ENCODE measurements around the gene SNX20. TPM values are rescaled to one million over a fixed set of nuclear protein-coding genes. Genes with fewer than 3 reads are reported as not detected.

The SNX20 gene
- total and polyA plus RNA-seq, 4 experiments from 2014 or later = 62.5 to 106 (median 89.5) TPM

DNA sequence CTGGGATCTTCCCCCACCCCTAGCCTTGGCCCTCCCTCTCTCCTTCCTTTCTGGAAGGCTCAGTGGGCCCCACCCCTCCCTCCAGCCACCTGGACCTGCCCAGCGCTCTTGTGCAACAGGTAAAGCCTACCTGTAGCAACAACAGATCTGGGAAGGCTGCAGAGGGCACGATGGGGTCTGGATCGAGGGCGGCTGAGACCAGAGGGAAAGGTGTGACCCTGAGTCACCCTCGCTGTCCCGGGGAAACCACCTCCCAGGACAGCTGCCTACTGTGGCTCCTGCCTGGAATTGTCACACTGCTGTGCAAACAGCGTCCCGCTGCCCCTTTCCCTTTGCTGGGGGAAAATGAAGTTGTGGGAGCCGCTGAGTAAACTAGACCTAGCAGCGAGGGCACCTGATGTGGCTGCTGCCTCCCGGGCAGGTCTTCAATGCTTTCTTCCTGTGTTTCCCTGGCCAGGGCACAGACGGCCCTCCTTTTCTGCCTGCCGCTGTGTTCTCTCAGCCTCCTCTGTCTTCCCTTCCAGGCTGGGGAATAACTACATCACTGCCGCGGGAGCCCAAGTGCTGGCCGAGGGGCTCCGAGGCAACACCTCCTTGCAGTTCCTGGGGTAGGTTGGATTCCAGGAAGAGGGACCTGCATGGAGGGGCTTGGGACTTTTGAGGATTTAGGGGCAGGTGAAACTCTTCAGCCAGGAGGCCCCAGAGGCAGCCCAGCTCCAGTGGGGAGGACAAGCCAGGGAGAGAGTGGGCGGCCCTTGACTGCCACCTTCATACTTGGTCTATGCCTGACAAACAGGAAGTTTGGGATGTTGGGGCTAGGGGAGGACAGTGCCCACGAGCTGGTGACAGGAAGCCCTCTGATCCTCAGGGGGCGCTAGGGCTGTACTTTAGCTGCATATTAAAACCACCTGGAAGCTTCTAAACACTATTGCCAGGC lies 38.6 kb upstream of the SNX20 start:
- Mint-ChIP-seq H3K36me3 (peaks cover 28 to 50% of the 10 kb centered on the region in 2 donors), H3K27me3 (no peaks in the 10 kb centered on the region), H3K27ac (peak overlapping the region in 3 of 7 donors; percentile 46 to 74 (median 68)), H3K9me3 (peaks cover 2 to 13% (median 9%) of the 10 kb centered on the region in 8 donors), H3K4me3 (no peak overlapping the region), H3K4me1 (peaks cover 12 to 35% (median 23%) of the 10 kb centered on the region in 4 donors)
- H3K36me3 ChIP-seq (ENCODE audit: insufficient read depth, low read length) = peaks cover 7% of the 10 kb centered on the region
- H3K9me3 ChIP-seq (ENCODE audit: control insufficient read depth in 1 of 2, low read length in 2 of 2) = peaks cover 0 to 7% of the 10 kb centered on the region in 2 donors
- H3K27me3 ChIP-seq (ENCODE audit: insufficient read depth, low read length) = no peaks in the 10 kb centered on the region
- ChIA-PET CTCF (ENCODE audit: partially characterized antibody) (interaction anchor here (0.8 to 7.0 kb wide), 20 partner anchors 10 to 364 kb away, joined by 3 to 55 read pairs (median 4); partner anchors contain the start of genes CYLD and SNX20), POLR2A (ENCODE audit: partially characterized antibody) (interaction anchor here (0.7 to 1.6 kb wide), 12 partner anchors 11 to 62 kb away, joined by 3 to 14 read pairs (median 4); partner anchors contain the start of genes CYLD and SNX20)
- H3K4me1 ChIP-seq (ENCODE audit: insufficient read depth, low read length) = peaks cover 12% of the 10 kb centered on the region
- intact Hi-C loops (cut with micrococcal nuclease) = loop anchor here (1.0 kb wide), 3 partner anchors 22 to 87 kb away; no protein-coding TSS in a partner anchor
- no peak overlapping the region for H3K4me3 ChIP-seq (ENCODE audit: low read length in 2 of 2)
- no peak for DNase-seq
- no peak overlapping the region for H3K27ac ChIP-seq (ENCODE audit: low read depth, low read length)

DNA sequence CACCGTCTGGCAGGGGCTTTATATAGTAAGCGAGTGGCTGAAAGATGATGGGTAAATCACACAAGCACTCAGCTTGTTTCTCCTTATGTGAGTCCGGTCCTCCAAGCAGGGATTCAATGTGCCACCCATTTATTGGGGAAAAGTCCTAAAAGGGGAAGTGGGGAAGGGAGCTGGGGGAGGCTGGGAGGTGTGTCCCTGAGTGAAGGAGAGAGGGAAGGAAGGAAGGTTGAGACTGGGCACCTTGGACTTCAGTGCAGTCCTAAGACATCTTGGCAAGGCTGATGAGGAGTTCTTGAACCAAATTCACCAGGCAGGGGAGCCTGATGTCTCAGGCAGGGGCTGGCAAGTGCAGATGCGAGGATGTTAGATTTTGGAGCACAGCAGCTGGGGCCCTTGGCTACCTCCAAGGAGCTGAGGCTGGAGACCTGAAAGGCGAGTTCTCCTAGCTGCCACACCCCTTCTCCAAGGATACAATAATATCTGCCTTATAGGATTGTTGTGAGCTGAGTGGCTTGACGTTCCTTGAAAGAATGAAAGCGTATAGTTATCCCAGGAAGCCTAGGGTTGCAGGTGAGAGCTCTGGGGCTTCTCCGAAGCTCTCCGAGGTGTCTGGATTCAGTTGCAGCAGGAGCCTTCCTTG lies 37.8 kb upstream of the SNX20 start:
- no peaks in the 10 kb centered on the region for H3K27me3 ChIP-seq (ENCODE audit: insufficient read depth, low read length)
- no peak overlapping the region for H3K4me3 ChIP-seq (ENCODE audit: low read length in 2 of 2)
- peaks cover 20 to 44% of the 10 kb centered on the region in 2 donors for H3K36me3 Mint-ChIP-seq
- intact Hi-C loops (cut with micrococcal nuclease) = no loop called here
- H3K4me1 ChIP-seq (ENCODE audit: insufficient read depth, low read length) = peaks cover 12% of the 10 kb centered on the region
- no peaks in the 10 kb centered on the region for H3K27me3 Mint-ChIP-seq
- no peak overlapping the region for H3K4me3 Mint-ChIP-seq
- POLR2A ChIA-PET (ENCODE audit: partially characterized antibody) = interaction anchor here (1.3 to 1.4 kb wide), 2 partner anchors 23 to 38 kb away, joined by 3 read pairs; partner anchors contain the start of gene SNX20
- peak overlapping the region in 4 of 7 donors; percentile 2 to 80 (median 60) for H3K27ac Mint-ChIP-seq
- no peak overlapping the region for H3K27ac ChIP-seq (ENCODE audit: low read depth, low read length)
- peaks cover 9 to 35% (median 23%) of the 10 kb centered on the region in 4 donors for H3K4me1 Mint-ChIP-seq
- peaks cover 0 to under 1% of the 10 kb centered on the region in 2 donors for H3K9me3 ChIP-seq (ENCODE audit: control insufficient read depth in 1 of 2, low read length in 2 of 2)
- H3K36me3 ChIP-seq (ENCODE audit: insufficient read depth, low read length) = peaks cover 6% of the 10 kb centered on the region
- H3K9me3 Mint-ChIP-seq = peaks cover 0 to 7% (median 2%) of the 10 kb centered on the region in 8 donors
- CTCF ChIA-PET (ENCODE audit: partially characterized antibody) = interaction anchor here (1.0 to 7.0 kb wide), 5 partner anchors 13 to 87 kb away, joined by 3 to 55 read pairs (median 12); partner anchors contain the start of gene SNX20
- no peak for DNase-seq

DNA sequence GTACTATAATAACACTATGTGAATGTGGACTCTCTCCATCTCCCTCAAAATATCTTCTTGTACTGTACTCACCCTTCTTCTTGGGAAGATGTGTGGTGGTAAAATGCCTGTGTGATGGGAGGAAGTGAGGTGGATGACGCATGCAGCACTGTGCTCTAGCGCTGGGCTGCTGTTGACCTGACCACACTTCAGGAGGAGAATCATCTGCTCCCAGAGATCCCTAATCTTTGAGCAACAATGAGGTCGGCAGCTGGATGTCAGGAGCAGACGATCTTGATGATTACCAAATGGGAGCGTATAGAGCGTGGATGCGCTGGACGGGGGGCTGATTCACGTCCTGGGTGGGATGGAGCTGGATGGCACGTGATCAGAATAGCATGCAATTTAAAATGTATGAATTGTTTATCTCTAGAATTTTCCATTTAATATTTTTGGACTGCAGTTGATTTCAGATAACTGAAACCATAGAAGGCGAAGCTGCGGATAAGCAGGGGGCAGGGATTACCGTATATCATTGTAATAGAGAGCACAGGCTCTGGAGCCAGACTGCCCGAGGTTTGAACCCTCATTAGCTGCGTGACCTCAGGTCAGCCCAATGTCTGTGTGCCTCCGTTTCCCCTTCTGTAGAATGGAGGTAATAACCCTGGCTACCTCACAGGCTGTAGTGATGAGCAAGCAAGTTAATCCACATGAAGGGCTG lies 37.1 kb upstream of the SNX20 start:
- DNase-seq = no peak
- intact Hi-C loops (cut with micrococcal nuclease) = no loop called here
- ChIA-PET POLR2A (ENCODE audit: partially characterized antibody) (interaction anchor here (1.3 to 1.4 kb wide), 2 partner anchors 23 to 37 kb away, joined by 3 read pairs; partner anchors contain the start of gene SNX20), CTCF (ENCODE audit: partially characterized antibody) (interaction anchor here (1.0 to 7.0 kb wide), 4 partner anchors 14 to 88 kb away, joined by 3 to 55 read pairs (median 16); no protein-coding TSS in a partner anchor)
- Histone ChIP-seq H3K4me3 (ENCODE audit: low read length in 2 of 2) (no peak overlapping the region), H3K9me3 (ENCODE audit: control insufficient read depth in 1 of 2, low read length in 2 of 2) (no peaks in the 10 kb centered on the region), H3K36me3 (ENCODE audit: insufficient read depth, low read length) (peaks cover 6% of the 10 kb centered on the region), H3K27ac (ENCODE audit: low read depth, low read length) (no peak overlapping the region), H3K4me1 (ENCODE audit: insufficient read depth, low read length) (peaks cover 12% of the 10 kb centered on the region), H3K27me3 (ENCODE audit: insufficient read depth, low read length) (no peaks in the 10 kb centered on the region)
- Mint-ChIP-seq H3K4me1 (peaks cover 9 to 40% (median 24%) of the 10 kb centered on the region in 4 donors), H3K27me3 (no peaks in the 10 kb centered on the region), H3K27ac (peak overlapping the region in 5 of 7 donors; percentile 29 to 80 (median 62)), H3K4me3 (no peak overlapping the region), H3K36me3 (peaks cover 14 to 43% of the 10 kb centered on the region in 2 donors), H3K9me3 (peaks cover 0 to 2% (median 0%) of the 10 kb centered on the region in 8 donors)

DNA sequence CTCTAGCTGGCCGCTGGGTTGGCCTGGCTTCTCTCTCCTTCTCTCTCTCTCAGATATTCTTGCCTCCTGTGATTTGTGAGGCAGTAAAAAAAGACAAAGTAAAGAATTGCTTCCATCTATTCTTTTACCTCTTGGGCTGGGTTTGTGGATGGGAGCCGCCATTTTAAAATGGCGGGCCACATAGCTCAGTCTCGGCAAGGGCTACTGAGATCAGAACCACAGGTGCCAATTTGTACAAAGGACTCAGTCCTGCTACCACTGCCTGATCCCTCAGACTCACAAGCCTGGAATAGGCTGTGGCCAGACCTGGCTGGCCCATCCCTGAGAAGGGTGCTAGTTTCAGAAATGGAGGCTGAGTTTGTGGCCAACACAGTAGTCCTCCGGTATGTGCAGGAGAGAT lies 36.4 kb upstream of the SNX20 start:
- no peaks in the 10 kb centered on the region for H3K27me3 Mint-ChIP-seq
- H3K4me1 Mint-ChIP-seq = peaks cover 9 to 36% (median 21%) of the 10 kb centered on the region in 4 donors
- no peak overlapping the region for H3K27ac Mint-ChIP-seq
- ChIA-PET POLR2A (ENCODE audit: partially characterized antibody) (interaction anchor here (0.9 to 1.1 kb wide), 2 partner anchors 24 to 29 kb away, joined by 3 to 4 read pairs; partner anchors contain the start of gene CYLD), CTCF (ENCODE audit: partially characterized antibody) (interaction anchor here (0.7 to 2.7 kb wide), 4 partner anchors 13 to 89 kb away, joined by 3 to 11 read pairs (median 9); partner anchors contain the start of gene CYLD)
- no peaks in the 10 kb centered on the region for H3K27me3 ChIP-seq (ENCODE audit: insufficient read depth, low read length)
- peaks cover 7% of the 10 kb centered on the region for H3K36me3 ChIP-seq (ENCODE audit: insufficient read depth, low read length)
- no peak for DNase-seq
- no peak overlapping the region for H3K27ac ChIP-seq (ENCODE audit: low read depth, low read length)
- H3K9me3 Mint-ChIP-seq = peaks cover 0 to 2% (median 0%) of the 10 kb centered on the region in 8 donors
- no peaks in the 10 kb centered on the region for H3K9me3 ChIP-seq (ENCODE audit: control insufficient read depth in 1 of 2, low read length in 2 of 2)
- H3K4me1 ChIP-seq (ENCODE audit: insufficient read depth, low read length) = peaks cover 12% of the 10 kb centered on the region
- H3K36me3 Mint-ChIP-seq = peaks cover 8 to 38% of the 10 kb centered on the region in 2 donors
- intact Hi-C loops (cut with micrococcal nuclease) = no loop called here
- no peak overlapping the region for H3K4me3 Mint-ChIP-seq
- H3K4me3 ChIP-seq (ENCODE audit: low read length in 2 of 2) = no peak overlapping the region

DNA sequence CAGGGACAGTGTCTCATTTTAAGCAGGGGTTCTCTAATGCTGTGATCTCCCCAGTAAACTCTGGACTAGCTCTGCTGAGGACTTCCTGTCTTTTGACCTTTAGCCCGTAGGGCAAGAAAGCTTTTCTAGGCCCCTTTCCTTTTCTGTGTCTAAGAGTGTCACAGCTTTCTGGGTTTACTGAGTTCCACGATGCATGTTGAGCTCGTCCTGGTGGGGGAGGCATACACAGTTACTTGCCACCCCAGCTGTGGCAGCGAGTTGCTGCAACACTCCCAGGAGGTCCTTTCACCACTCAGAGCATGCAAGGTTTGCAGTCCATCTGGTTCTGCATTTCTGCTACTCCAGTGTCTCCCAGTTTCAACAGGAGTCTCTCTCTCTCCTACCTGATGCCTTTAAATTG lies 36.0 kb upstream of the SNX20 start:
- POLR2A ChIA-PET (ENCODE audit: partially characterized antibody) = interaction anchor here (0.9 to 1.1 kb wide), 2 partner anchors 25 to 30 kb away, joined by 3 to 4 read pairs; partner anchors contain the start of gene CYLD
- no peak for DNase-seq
- Histone ChIP-seq H3K9me3 (ENCODE audit: control insufficient read depth in 1 of 2, low read length in 2 of 2) (no peaks in the 10 kb centered on the region), H3K4me3 (ENCODE audit: low read length in 2 of 2) (no peak overlapping the region), H3K4me1 (ENCODE audit: insufficient read depth, low read length) (peaks cover 12% of the 10 kb centered on the region), H3K27me3 (ENCODE audit: insufficient read depth, low read length) (no peaks in the 10 kb centered on the region), H3K36me3 (ENCODE audit: insufficient read depth, low read length) (peaks cover 12% of the 10 kb centered on the region), H3K27ac (ENCODE audit: low read depth, low read length) (no peak overlapping the region)
- intact Hi-C loops (cut with micrococcal nuclease) = no loop called here
- H3K4me1 Mint-ChIP-seq = peaks cover 8 to 32% (median 20%) of the 10 kb centered on the region in 4 donors
- H3K27ac Mint-ChIP-seq = no peak overlapping the region
- peaks cover 0 to 2% (median 0%) of the 10 kb centered on the region in 8 donors for H3K9me3 Mint-ChIP-seq
- peaks cover 8 to 39% of the 10 kb centered on the region in 2 donors for H3K36me3 Mint-ChIP-seq
- CTCF ChIA-PET (ENCODE audit: partially characterized antibody) = interaction anchor here (0.7 to 2.7 kb wide), 4 partner anchors 13 to 89 kb away, joined by 3 to 11 read pairs (median 9); partner anchors contain the start of gene CYLD
- no peak overlapping the region for H3K4me3 Mint-ChIP-seq
- no peaks in the 10 kb centered on the region for H3K27me3 Mint-ChIP-seq

DNA sequence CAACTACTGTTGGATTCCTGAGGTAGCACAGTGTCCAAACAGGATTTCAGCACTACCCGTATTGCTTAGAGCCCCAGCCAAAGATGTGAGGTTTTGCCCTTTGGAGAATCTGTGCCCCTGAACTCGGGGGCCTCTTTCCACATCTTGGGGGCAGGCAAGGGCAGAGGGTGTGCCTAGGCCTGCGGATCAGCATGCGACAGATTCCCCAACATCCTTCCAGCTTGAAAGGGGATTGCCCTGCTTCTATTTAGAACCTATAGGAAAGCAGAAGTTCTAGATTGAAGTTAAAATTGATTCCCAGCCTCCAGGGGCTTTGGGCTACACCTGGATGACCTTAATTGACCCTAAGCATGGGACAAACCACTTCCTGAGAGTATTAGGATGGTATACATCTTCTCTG lies 31.8 kb upstream of the SNX20 start:
- ChIA-PET POLR2A (ENCODE audit: partially characterized antibody) (no interaction called here), CTCF (ENCODE audit: partially characterized antibody) (interaction anchor here (1.3 to 2.0 kb wide), 2 partner anchors 10 to 93 kb away, joined by 3 to 8 read pairs; no protein-coding TSS in a partner anchor)
- no peaks in the 10 kb centered on the region for H3K9me3 ChIP-seq (ENCODE audit: control insufficient read depth in 1 of 2, low read length in 2 of 2)

More for the DNA sequence above, 31.8 kb upstream of the SNX20 start:
- Mint-ChIP-seq H3K27me3 (no peaks in the 10 kb centered on the region), H3K4me3 (no peak overlapping the region), H3K4me1 (peaks cover 18 to 36% (median 28%) of the 10 kb centered on the region in 4 donors), H3K27ac (peak overlapping the region in 1 of 7 donors; percentile 56), H3K36me3 (peaks cover 4 to 51% of the 10 kb centered on the region in 2 donors), H3K9me3 (no peaks in the 10 kb centered on the region)
- Histone ChIP-seq H3K4me1 (ENCODE audit: insufficient read depth, low read length) (peaks cover 23% of the 10 kb centered on the region), H3K36me3 (ENCODE audit: insufficient read depth, low read length) (peaks cover 12% of the 10 kb centered on the region), H3K27ac (ENCODE audit: low read depth, low read length) (no peak overlapping the region), H3K27me3 (ENCODE audit: insufficient read depth, low read length) (no peaks in the 10 kb centered on the region), H3K4me3 (ENCODE audit: low read length in 2 of 2) (no peak overlapping the region)
- no peak for DNase-seq
- intact Hi-C loops (cut with micrococcal nuclease) = no loop called here

Data from CD4-positive, alpha-beta memory T cell (primary cell).